ENCODE data around the gene WDR7. TPM values are rescaled to one million over a fixed set of nuclear protein-coding genes. Genes with fewer than 3 reads are reported as not detected.

WDR7 gene
- total RNA-seq, 2 experiments from 2014 or later = 16.0 to 19.0 TPM

DNA sequence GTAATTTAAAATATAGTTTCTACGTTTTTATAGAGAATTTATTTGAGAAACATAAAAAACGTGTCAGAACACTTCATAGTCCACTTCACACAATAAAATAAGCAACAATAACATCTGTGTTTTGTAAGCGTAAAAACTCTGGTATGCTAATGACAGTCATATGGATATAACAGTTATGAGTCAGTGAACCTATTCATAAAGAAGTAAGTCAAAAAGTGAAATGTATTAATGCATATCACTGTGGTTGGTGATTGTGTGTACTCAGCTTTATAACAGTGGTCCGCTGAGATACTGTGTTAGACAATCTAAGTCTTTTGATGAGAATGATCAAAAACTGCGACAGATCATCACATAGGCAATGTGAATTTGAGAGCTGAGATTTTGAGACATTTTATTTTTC, 153.2 kb downstream of the WDR7 start:
- Mint-ChIP-seq H3K36me3 (ENCODE audit: low read depth) (peaks cover 14% of the 10 kb centered on the region), H3K9me3 (peaks cover 2% of the 10 kb centered on the region), H3K4me1 (ENCODE audit: low read depth) (peaks cover 3% of the 10 kb centered on the region), H3K4me3 (no peak overlapping the region), H3K27ac (no peak overlapping the region), H3K27me3 (no peaks in the 10 kb centered on the region)
- TF ChIP-seq, protein P1, sequence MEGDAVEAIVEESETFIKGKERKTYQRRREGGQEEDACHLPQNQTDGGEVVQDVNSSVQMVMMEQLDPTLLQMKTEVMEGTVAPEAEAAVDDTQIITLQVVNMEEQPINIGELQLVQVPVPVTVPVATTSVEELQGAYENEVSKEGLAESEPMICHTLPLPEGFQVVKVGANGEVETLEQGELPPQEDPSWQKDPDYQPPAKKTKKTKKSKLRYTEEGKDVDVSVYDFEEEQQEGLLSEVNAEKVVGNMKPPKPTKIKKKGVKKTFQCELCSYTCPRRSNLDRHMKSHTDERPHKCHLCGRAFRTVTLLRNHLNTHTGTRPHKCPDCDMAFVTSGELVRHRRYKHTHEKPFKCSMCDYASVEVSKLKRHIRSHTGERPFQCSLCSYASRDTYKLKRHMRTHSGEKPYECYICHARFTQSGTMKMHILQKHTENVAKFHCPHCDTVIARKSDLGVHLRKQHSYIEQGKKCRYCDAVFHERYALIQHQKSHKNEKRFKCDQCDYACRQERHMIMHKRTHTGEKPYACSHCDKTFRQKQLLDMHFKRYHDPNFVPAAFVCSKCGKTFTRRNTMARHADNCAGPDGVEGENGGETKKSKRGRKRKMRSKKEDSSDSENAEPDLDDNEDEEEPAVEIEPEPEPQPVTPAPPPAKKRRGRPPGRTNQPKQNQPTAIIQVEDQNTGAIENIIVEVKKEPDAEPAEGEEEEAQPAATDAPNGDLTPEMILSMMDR (IDR thresholded peaks at IDR 0.05) = no peak
- DNase-seq (no peak), ATAC-seq (peak; percentile 30)
- ChIA-PET CTCF (no interaction called here), POLR2A (no interaction called here)
- intact Hi-C loops (cut with micrococcal nuclease) = no loop called here

DNA sequence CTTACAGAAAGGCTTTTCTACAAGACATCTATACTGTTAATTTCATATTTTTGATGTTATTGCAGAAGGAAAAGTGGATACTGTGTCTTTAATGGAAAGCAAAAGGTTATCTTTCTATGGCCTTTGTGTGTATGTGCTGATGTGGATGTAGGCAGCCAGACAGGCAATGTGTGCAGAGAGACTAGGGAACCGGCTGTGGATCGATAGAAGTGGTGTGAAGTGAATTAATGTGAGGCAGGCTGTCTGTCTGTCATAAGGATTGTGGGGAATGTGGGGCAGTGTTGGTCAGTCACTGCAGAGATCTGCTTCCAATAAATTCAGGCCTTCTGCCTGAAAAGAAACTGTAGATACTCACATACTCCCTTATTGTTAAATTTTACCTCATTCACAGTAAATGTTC, 156.7 kb downstream of the WDR7 start:
- H3K4me1 Mint-ChIP-seq (ENCODE audit: low read depth) = no peaks in the 10 kb centered on the region
- DNase-seq (no peak), ATAC-seq (no peak)
- H3K27me3 Mint-ChIP-seq = no peaks in the 10 kb centered on the region
- no peaks in the 10 kb centered on the region for H3K9me3 Mint-ChIP-seq
- CTCF ChIA-PET = no interaction called here
- H3K27ac Mint-ChIP-seq = no peak overlapping the region
- H3K4me3 Mint-ChIP-seq = no peak overlapping the region
- TF ChIP-seq, protein P1 (IDR thresholded peaks at IDR 0.05) = no peak
- POLR2A ChIA-PET = no interaction called here
- intact Hi-C loops (cut with micrococcal nuclease) = no loop called here
- H3K36me3 Mint-ChIP-seq (ENCODE audit: low read depth) = peaks cover 10% of the 10 kb centered on the region

DNA sequence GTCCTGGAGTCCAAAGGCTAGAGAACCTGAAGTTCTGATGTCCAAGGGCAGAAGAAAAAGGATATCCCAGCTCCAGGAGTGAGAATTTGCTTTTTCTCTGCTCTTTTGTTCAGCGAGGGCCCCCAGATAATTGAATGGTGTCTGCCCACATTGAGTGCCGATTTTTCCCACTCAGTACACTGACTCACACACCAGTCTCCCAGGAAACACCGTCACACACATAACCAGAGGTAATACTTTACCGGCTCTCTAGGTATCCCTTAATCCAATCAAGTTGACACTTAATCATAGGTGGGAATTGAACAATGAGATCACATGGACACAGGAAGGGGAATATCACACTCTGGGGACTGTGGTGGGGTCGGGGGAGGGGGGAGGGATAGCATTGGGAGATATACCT, 161.5 kb downstream of the WDR7 start:
- Mint-ChIP-seq H3K36me3 (ENCODE audit: low read depth) (peaks cover 3% of the 10 kb centered on the region), H3K4me1 (ENCODE audit: low read depth) (no peaks in the 10 kb centered on the region), H3K27me3 (no peaks in the 10 kb centered on the region), H3K9me3 (no peaks in the 10 kb centered on the region), H3K4me3 (no peak overlapping the region), H3K27ac (no peak overlapping the region)
- intact Hi-C loops (cut with micrococcal nuclease) = no loop called here
- CTCF ChIA-PET = no interaction called here
- TF ChIP-seq, protein P1 (IDR thresholded peaks at IDR 0.05) = no peak
- POLR2A ChIA-PET = no interaction called here
- no peak for ATAC-seq
- DNase-seq = no peak

DNA sequence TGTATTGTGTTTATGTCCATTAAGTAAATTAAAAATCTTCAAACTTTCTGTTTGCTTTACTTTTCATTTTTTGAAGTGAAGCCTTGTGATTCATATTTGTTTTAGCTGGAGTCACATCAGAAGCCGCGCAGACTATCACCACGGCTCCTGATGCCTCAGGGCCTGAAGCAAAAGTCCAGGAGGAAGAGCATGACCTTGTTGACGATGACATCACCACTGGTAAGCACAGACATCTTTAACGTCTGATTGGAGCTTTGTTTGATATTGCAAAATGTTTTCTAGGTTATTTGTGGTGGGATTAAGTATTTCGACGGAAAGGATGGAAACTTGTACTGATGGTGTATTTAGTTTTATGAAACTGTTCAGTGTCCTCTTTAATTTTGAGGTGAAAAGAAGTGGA, 164.8 kb downstream of the WDR7 start:
- ChIA-PET POLR2A (no interaction called here), CTCF (no interaction called here)
- ATAC-seq (no peak), DNase-seq (no peak)
- intact Hi-C loops (cut with micrococcal nuclease) = no loop called here
- no peak overlapping the region for H3K27ac Mint-ChIP-seq
- no peaks in the 10 kb centered on the region for H3K4me1 Mint-ChIP-seq (ENCODE audit: low read depth)
- peaks cover 3% of the 10 kb centered on the region for H3K36me3 Mint-ChIP-seq (ENCODE audit: low read depth)
- H3K27me3 Mint-ChIP-seq = no peaks in the 10 kb centered on the region
- no peaks in the 10 kb centered on the region for H3K9me3 Mint-ChIP-seq
- TF ChIP-seq, protein P1 (IDR thresholded peaks at IDR 0.05) = no peak
- no peak overlapping the region for H3K4me3 Mint-ChIP-seq

DNA sequence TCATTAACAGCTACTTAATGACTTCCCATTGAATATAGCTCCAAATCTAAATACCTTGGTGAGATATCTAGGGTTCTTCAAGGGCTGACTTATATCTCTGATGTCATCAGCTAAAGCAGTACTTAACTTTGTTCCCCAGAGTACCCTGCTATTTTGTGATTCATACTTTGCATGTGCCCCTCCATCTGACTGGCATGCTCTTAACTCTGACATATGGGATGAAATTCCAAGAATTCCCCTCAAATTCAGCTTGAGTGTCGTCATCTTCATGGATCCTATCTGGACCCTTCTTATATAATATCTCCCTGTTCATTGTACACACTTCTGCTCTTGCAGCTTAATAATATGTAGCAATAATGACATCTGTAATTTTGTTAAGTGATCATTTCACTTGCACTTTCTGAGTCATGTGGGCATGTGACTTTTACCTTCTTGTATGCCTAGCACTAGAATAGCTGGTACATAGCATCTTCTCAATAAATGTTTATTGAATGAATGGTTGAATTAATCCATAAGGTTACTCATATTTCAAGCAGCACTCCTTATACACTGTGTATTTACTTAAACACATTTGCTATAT, 172.9 kb downstream of the WDR7 start:
- DNase-seq (no peak), ATAC-seq (no peak)
- TF ChIP-seq, protein P1 (IDR thresholded peaks at IDR 0.05) = no peak
- ChIA-PET POLR2A (no interaction called here), CTCF (interaction anchor here (1.4 kb wide), 1 partner anchor 121 kb away, joined by 3 read pairs; no protein-coding TSS in a partner anchor)
- Mint-ChIP-seq H3K36me3 (ENCODE audit: low read depth) (peaks cover 6% of the 10 kb centered on the region), H3K4me3 (no peak overlapping the region), H3K27me3 (no peaks in the 10 kb centered on the region), H3K4me1 (ENCODE audit: low read depth) (peaks cover 19% of the 10 kb centered on the region), H3K27ac (no peak overlapping the region), H3K9me3 (no peaks in the 10 kb centered on the region)
- intact Hi-C loops (cut with micrococcal nuclease) = no loop called here

Measured in activated CD8-positive, alpha-beta T cell treated with anti-CD3 and anti-CD28 coated beads for 36 hours (primary cell).